ENCODE data around the gene RCSD1.

RCSD1 gene

DNA sequence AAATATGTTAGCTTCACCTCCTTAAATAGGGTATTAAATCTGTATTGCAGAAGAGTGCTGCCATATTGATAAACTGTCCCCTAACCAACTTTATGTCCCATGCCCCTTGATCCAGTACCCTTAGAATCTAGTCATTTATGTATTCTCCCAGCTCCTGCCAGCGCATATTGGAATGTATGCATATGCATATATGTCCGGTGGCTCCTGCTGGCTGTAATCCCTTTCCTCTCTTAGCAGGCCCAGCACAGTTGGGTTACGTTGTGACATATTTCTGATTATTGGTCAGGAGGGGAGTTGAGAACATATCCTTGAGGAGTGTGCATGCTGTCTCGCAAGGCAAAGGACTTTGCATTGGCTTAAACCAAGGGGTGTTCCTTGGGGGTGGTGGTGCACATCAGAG, 47.3 kb upstream of the RCSD1 start:
- ATAC-seq, result no peak
- TF ChIP-seq ZNF70 (CRISPR knock-in tag; IDR thresholded peaks at IDR 0.05), result no peak

DNA sequence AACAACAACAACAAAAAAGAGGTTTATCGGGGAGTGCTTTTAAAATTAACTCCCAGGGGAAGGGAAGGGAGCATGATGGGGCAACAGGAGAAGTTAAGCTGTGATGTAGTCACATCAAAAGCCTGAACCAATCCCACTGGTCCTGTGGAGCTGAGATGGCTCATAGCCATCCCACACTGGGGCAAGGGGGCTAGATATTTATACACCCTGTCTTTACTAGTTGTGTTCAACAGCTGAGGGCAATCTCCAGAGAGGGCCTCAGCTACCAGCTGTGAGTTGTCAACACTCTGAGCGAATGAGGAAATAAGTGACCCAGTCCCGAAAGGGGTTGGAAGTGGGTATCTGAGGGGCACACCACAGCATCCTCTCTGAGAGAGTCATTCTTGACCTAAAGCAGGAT, 45.5 kb upstream of the RCSD1 start:
- TF ChIP-seq CSDC2 (CRISPR knock-in tag; IDR thresholded peaks at IDR 0.05) (no peak), ZNF565 (CRISPR knock-in tag; conservative IDR thresholded peaks at IDR 0.05; ENCODE audit: low read depth) (no peak), GLIS3 (CRISPR knock-in tag; IDR thresholded peaks at IDR 0.05) (no peak), ARNTL (CRISPR knock-in tag; IDR thresholded peaks at IDR 0.05; ENCODE audit: borderline replicate concordance, low read depth) (no peak), TOX (CRISPR knock-in tag; IDR thresholded peaks at IDR 0.05; ENCODE audit: borderline replicate concordance) (no peak), ZNF8 (CRISPR knock-in tag; IDR thresholded peaks at IDR 0.05) (no peak), RARB (CRISPR knock-in tag; IDR thresholded peaks at IDR 0.05) (no peak)
- no peak for ATAC-seq

DNA sequence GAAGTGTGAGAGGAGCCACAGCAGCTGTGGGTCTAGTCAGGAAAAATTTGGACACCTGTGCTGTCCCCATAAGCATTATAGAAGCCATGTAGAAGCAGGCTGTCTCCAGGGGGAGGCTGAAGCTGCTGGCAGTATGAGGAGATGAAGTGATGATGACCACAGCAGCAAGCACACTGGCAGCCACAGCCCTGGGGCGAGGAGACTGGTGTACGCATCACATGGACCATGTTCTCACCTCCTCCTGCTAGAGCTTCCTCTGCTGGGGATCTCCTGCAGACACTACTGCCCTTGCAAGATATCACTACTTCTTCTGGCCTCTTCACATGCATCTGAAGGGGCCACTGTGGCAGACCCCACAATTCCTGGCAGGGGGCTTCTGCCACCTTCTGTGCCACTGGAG, 42.7 kb upstream of the RCSD1 start:
- no peak for TF ChIP-seq ZNF8 (CRISPR knock-in tag; IDR thresholded peaks at IDR 0.05)
- no peak for TF ChIP-seq ZFP3 (CRISPR knock-in tag; IDR thresholded peaks at IDR 0.05)
- no peak for ATAC-seq

DNA sequence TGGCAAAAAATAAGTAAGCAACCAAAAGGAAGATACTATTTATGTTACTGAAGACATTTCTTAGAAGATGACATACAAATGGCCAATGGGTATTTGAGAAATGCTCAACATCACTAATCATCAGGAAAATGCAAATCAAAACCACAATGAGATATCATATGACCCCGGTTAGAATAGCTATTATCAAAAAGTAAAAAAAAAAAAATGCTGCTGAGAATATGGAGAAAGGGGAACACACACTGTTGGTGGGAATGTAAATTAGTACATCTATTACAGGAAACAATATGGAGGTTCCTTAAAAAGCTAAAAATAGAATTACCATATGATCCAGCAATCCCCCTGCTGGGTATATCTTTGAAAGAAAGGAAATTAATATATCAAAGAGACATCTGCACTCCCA, 42.2 kb upstream of the RCSD1 start:
- TF ChIP-seq ZNF70 (CRISPR knock-in tag; IDR thresholded peaks at IDR 0.05) (no peak), TCF4 (CRISPR knock-in tag; IDR thresholded peaks at IDR 0.05; ENCODE audit: borderline replicate concordance) (no peak), ZNF565 (CRISPR knock-in tag; conservative IDR thresholded peaks at IDR 0.05; ENCODE audit: low read depth) (no peak), PPARA (CRISPR knock-in tag; IDR thresholded peaks at IDR 0.05; ENCODE audit: borderline replicate concordance) (no peak), BACH2 (CRISPR knock-in tag; IDR thresholded peaks at IDR 0.05; ENCODE audit: borderline replicate concordance) (no peak), SNAI2 (CRISPR knock-in tag; IDR thresholded peaks at IDR 0.05) (no peak), ZNF8 (CRISPR knock-in tag; IDR thresholded peaks at IDR 0.05) (no peak), GLIS3 (CRISPR knock-in tag; IDR thresholded peaks at IDR 0.05) (no peak), ISL1 (CRISPR knock-in tag; IDR thresholded peaks at IDR 0.05) (no peak), ESRRG (CRISPR knock-in tag; IDR thresholded peaks at IDR 0.05) (no peak), ZFP30 (CRISPR knock-in tag; IDR thresholded peaks at IDR 0.05) (no peak), RARB (CRISPR knock-in tag; IDR thresholded peaks at IDR 0.05) (no peak), CSDC2 (CRISPR knock-in tag; IDR thresholded peaks at IDR 0.05) (no peak)
- TF ChIP-seq, protein P1, sequence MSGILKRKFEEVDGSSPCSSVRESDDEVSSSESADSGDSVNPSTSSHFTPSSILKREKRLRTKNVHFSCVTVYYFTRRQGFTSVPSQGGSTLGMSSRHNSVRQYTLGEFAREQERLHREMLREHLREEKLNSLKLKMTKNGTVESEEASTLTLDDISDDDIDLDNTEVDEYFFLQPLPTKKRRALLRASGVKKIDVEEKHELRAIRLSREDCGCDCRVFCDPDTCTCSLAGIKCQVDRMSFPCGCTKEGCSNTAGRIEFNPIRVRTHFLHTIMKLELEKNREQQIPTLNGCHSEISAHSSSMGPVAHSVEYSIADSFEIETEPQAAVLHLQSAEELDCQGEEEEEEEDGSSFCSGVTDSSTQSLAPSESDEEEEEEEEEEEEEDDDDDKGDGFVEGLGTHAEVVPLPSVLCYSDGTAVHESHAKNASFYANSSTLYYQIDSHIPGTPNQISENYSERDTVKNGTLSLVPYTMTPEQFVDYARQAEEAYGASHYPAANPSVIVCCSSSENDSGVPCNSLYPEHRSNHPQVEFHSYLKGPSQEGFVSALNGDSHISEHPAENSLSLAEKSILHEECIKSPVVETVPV (CRISPR knock-in tag; IDR thresholded peaks at IDR 0.05), result no peak
- TF ChIP-seq, protein P2, sequence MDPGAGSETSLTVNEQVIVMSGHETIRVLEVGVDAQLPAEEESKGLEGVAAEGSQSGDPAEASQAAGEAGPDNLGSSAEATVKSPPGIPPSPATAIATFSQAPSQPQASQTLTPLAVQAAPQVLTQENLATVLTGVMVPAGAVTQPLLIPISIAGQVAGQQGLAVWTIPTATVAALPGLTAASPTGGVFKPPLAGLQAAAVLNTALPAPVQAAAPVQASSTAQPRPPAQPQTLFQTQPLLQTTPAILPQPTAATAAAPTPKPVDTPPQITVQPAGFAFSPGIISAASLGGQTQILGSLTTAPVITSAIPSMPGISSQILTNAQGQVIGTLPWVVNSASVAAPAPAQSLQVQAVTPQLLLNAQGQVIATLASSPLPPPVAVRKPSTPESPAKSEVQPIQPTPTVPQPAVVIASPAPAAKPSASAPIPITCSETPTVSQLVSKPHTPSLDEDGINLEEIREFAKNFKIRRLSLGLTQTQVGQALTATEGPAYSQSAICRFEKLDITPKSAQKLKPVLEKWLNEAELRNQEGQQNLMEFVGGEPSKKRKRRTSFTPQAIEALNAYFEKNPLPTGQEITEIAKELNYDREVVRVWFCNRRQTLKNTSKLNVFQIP (CRISPR knock-in tag; IDR thresholded peaks at IDR 0.05; ENCODE audit: borderline replicate concordance, low read depth), result no peak
- TF ChIP-seq, protein P3, sequence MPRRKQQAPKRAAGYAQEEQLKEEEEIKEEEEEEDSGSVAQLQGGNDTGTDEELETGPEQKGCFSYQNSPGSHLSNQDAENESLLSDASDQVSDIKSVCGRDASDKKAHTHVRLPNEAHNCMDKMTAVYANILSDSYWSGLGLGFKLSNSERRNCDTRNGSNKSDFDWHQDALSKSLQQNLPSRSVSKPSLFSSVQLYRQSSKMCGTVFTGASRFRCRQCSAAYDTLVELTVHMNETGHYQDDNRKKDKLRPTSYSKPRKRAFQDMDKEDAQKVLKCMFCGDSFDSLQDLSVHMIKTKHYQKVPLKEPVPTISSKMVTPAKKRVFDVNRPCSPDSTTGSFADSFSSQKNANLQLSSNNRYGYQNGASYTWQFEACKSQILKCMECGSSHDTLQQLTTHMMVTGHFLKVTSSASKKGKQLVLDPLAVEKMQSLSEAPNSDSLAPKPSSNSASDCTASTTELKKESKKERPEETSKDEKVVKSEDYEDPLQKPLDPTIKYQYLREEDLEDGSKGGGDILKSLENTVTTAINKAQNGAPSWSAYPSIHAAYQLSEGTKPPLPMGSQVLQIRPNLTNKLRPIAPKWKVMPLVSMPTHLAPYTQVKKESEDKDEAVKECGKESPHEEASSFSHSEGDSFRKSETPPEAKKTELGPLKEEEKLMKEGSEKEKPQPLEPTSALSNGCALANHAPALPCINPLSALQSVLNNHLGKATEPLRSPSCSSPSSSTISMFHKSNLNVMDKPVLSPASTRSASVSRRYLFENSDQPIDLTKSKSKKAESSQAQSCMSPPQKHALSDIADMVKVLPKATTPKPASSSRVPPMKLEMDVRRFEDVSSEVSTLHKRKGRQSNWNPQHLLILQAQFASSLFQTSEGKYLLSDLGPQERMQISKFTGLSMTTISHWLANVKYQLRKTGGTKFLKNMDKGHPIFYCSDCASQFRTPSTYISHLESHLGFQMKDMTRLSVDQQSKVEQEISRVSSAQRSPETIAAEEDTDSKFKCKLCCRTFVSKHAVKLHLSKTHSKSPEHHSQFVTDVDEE (CRISPR knock-in tag; IDR thresholded peaks at IDR 0.05), result no peak
- TF ChIP-seq, protein P4, sequence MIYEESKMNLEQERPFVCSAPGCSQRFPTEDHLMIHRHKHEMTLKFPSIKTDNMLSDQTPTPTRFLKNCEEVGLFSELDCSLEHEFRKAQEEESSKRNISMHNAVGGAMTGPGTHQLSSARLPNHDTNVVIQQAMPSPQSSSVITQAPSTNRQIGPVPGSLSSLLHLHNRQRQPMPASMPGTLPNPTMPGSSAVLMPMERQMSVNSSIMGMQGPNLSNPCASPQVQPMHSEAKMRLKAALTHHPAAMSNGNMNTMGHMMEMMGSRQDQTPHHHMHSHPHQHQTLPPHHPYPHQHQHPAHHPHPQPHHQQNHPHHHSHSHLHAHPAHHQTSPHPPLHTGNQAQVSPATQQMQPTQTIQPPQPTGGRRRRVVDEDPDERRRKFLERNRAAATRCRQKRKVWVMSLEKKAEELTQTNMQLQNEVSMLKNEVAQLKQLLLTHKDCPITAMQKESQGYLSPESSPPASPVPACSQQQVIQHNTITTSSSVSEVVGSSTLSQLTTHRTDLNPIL (CRISPR knock-in tag; IDR thresholded peaks at IDR 0.05; ENCODE audit: low read depth), result no peak
- no peak for ATAC-seq

DNA sequence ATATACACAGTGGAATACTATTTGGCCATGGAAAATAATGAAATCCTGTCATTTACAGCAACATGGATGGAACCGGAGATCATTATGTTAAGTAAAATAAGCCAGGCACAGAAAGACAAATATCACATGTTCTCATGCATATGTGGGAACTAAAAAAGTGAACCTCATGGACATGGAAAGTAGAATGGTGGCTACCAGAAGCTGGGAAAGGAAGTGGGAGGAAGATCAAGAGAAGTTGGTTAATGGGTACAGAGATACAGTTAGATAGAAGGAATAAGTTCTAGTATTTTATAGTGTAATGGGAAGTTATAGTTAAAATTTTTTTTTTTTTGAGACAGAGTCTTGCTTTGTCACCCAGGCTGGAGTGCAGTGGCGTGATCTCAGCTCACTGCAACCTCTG, 41.7 kb upstream of the RCSD1 start:
- no peak for ATAC-seq
- TF ChIP-seq PPARA (CRISPR knock-in tag; IDR thresholded peaks at IDR 0.05; ENCODE audit: borderline replicate concordance), result no peak
- TF ChIP-seq OSR1 (CRISPR knock-in tag; IDR thresholded peaks at IDR 0.05), result no peak
- TF ChIP-seq SNAI2 (CRISPR knock-in tag; IDR thresholded peaks at IDR 0.05), result no peak
- TF ChIP-seq ZNF565 (CRISPR knock-in tag; conservative IDR thresholded peaks at IDR 0.05; ENCODE audit: low read depth), result no peak
- no peak for TF ChIP-seq TCF4 (CRISPR knock-in tag; IDR thresholded peaks at IDR 0.05; ENCODE audit: borderline replicate concordance)
- TF ChIP-seq, protein P5, sequence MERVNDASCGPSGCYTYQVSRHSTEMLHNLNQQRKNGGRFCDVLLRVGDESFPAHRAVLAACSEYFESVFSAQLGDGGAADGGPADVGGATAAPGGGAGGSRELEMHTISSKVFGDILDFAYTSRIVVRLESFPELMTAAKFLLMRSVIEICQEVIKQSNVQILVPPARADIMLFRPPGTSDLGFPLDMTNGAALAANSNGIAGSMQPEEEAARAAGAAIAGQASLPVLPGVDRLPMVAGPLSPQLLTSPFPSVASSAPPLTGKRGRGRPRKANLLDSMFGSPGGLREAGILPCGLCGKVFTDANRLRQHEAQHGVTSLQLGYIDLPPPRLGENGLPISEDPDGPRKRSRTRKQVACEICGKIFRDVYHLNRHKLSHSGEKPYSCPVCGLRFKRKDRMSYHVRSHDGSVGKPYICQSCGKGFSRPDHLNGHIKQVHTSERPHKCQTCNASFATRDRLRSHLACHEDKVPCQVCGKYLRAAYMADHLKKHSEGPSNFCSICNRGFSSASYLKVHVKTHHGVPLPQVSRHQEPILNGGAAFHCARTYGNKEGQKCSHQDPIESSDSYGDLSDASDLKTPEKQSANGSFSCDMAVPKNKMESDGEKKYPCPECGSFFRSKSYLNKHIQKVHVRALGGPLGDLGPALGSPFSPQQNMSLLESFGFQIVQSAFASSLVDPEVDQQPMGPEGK (CRISPR knock-in tag; IDR thresholded peaks at IDR 0.05; ENCODE audit: borderline replicate concordance), result no peak
- no peak for TF ChIP-seq ZNF70 (CRISPR knock-in tag; IDR thresholded peaks at IDR 0.05)
- TF ChIP-seq, protein P1 (CRISPR knock-in tag; IDR thresholded peaks at IDR 0.05), result no peak
- no peak for TF ChIP-seq ARNTL (CRISPR knock-in tag; IDR thresholded peaks at IDR 0.05; ENCODE audit: borderline replicate concordance, low read depth)
- TF ChIP-seq ZC3H10 (CRISPR knock-in tag; IDR thresholded peaks at IDR 0.05), result no peak
- TF ChIP-seq ZFP30 (CRISPR knock-in tag; IDR thresholded peaks at IDR 0.05), result no peak

Measured in SK-N-SH treated with all-trans-retinoic acid at 6 μM for 48 hours (cell line).